Activated CD4-positive, alpha-beta T cell treated with anti-CD3 and anti-CD28 coated beads, Interleukin-2, amount 10 ng/mL, durations not matched to agents 24 days and 14 days (primary cell): ENCODE data around the gene BPIFA2. TPM values are rescaled to one million over a fixed set of nuclear protein-coding genes. Genes with fewer than 3 reads are reported as not detected.
"Not testable (repeated sequence)": the region's sequence is repeated elsewhere in the genome, so short reads cannot be mapped to it uniquely, and the experiment has no call there.

Experiments used
- DNase-seq: peaks from one replicate; pipeline ENCODE4 v3.0.0; 2022
- H3K27ac Mint-ChIP-seq: one replicate; pipeline ENCODE4 v1.8.0; 2022; ENCODE audit warnings: mild to moderate bottlenecking, mixed read lengths
- H3K27me3 Mint-ChIP-seq: one replicate; pipeline ENCODE4 v1.8.0; 2022; ENCODE audit warnings: mixed read lengths
- H3K36me3 Mint-ChIP-seq: one replicate; pipeline ENCODE4 v1.8.0; 2022; ENCODE audit warnings: low read depth, mild to moderate bottlenecking, mixed read lengths
- H3K4me1 Mint-ChIP-seq: one replicate; pipeline ENCODE4 v1.8.0; 2021; ENCODE audit warnings: mixed read lengths
- H3K4me3 Mint-ChIP-seq: one replicate; pipeline ENCODE4 v1.8.0; 2022; ENCODE audit warnings: mild to moderate bottlenecking, moderate library complexity, mixed read lengths
- H3K9me3 Mint-ChIP-seq: one replicate; pipeline ENCODE4 v1.8.0; 2021; ENCODE audit warnings: mixed read lengths
- intact Hi-C: fragments of 100-400 bp; cut with micrococcal nuclease; formaldehyde crosslinking; loops from one replicate; pipeline ENCODE4 v1.15.1; 2023
- total RNA-seq: library from RNA; stranded (reverse); gene quantifications from 2 replicates; pipeline ENCODE4 v1.2.3, GENCODE V29; 2022

Gene BPIFA2
- total RNA-seq, 1 donor from 2014 or later: not detected

DNA sequence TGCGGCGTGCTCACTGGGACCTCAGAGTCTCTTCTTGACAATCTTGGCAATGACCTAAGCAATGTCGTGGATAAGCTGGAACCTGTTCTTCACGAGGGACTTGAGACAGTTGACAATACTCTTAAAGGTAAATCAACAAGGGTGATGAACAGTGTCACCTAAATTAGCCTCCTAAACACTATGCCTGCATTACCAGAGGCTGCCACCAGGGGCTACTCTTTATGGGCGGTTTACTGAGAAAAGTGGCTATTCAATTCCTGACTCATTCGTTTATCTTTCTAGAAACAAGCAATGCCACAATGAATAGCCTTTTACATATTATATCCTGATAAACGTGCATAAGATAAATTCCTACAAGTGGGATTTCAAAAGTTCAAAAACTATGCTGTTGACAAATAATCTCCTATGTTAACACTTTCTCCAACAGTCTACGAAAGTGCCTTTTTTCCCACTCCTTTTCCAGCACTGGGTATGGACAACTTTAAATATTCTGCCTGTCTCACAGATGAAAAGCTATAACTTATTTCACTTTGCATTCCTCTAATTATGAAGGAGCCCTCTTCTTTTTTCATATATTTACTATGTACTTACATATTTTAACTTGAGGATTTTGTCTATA is 1.3 kb downstream of the BPIFA2 start:
- Mint-ChIP-seq H3K4me3 (no peak overlapping the region), H3K4me1 (no peaks in the 10 kb centered on the region), H3K9me3 (peaks cover 12% of the 10 kb centered on the region), H3K27me3 (no peaks in the 10 kb centered on the region), H3K27ac (no peak overlapping the region), H3K36me3 (no peaks in the 10 kb centered on the region)
- intact Hi-C loops: no loop called here
- DNase-seq: peak; percentile 60

- H3K9me3 Mint-ChIP-seq: peaks cover 12% of the 10 kb centered on the region
- no peaks in the 10 kb centered on the region for H3K27me3 Mint-ChIP-seq
- H3K4me1 Mint-ChIP-seq: no peaks in the 10 kb centered on the region
- no peaks in the 10 kb centered on the region for H3K36me3 Mint-ChIP-seq
- H3K4me3 Mint-ChIP-seq: no peak overlapping the region
- no peak for DNase-seq
- no peak overlapping the region for H3K27ac Mint-ChIP-seq
- intact Hi-C loops: no loop called here
Measured at GRCh38 chr20:33172781-33173180, 4.8 kb downstream of the BPIFA2 start.

DNA sequence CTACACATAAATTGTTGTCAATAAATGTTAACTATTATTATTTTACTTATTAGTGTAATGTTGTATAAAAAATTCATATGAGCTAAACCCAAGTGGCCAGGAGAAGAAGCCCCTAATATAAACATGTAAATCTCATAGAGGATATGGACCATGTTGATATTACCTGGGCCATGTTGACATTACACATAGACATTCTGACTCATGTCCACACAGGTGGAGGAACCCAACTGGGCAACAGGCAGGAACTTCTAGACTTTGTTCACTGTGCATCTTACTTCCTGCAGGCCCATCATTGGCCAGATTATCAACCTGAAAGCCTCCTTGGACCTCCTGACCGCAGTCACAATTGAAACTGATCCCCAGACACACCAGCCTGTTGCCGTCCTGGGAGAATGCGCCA is 7.2 kb downstream of the BPIFA2 start:
- no peak for DNase-seq
- intact Hi-C loops: no loop called here
- Mint-ChIP-seq H3K27ac (no peak overlapping the region), H3K4me3 (no peak overlapping the region), H3K36me3 (no peaks in the 10 kb centered on the region), H3K27me3 (no peaks in the 10 kb centered on the region), H3K9me3 (peaks cover 5% of the 10 kb centered on the region), H3K4me1 (no peaks in the 10 kb centered on the region)

- Mint-ChIP-seq H3K27ac (no peak overlapping the region), H3K27me3 (no peaks in the 10 kb centered on the region), H3K36me3 (no peaks in the 10 kb centered on the region), H3K9me3 (no peaks in the 10 kb centered on the region), H3K4me1 (no peaks in the 10 kb centered on the region), H3K4me3 (no peak overlapping the region)
- DNase-seq: no peak
- intact Hi-C loops: no loop called here
Measured at GRCh38 chr20:33176101-33176500, 8.1 kb downstream of the BPIFA2 start.

- Mint-ChIP-seq H3K27me3 (no peaks in the 10 kb centered on the region), H3K9me3 (no peaks in the 10 kb centered on the region), H3K4me1 (no peaks in the 10 kb centered on the region), H3K4me3 (no peak overlapping the region), H3K27ac (no peak overlapping the region), H3K36me3 (no peaks in the 10 kb centered on the region)
- DNase-seq: no peak
- intact Hi-C loops: no loop called here
Measured at GRCh38 chr20:33177866-33178265, 9.9 kb downstream of the BPIFA2 start.

DNA sequence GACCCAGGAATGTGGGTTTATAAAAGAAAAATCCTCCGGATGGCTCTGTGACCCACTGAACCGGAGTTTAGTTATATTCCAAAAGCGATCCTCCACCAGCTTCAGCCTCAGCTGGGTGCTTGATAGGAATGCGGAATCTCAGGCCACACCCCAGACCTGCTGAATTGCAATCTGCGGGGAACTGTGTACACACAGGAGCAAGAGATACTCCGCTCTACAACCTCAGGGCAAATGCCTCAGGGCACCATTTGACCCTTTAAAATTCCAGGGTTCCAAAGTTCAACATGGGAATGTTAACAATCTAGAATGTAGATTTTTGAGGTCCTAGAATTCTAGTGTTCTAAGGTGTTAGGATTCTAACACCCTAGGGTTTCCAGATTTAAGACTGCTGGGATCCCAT is 10.8 kb downstream of the BPIFA2 start:
- H3K27ac Mint-ChIP-seq: no peak overlapping the region
- no peak for DNase-seq
- intact Hi-C loops: no loop called here
- peaks cover 5% of the 10 kb centered on the region for H3K9me3 Mint-ChIP-seq
- no peaks in the 10 kb centered on the region for H3K4me1 Mint-ChIP-seq
- no peaks in the 10 kb centered on the region for H3K27me3 Mint-ChIP-seq
- H3K4me3 Mint-ChIP-seq: no peak overlapping the region
- no peaks in the 10 kb centered on the region for H3K36me3 Mint-ChIP-seq

GRCh38 chr20:33180169-33180568 is 12.2 kb downstream of the BPIFA2 start:
- Mint-ChIP-seq H3K9me3 (peaks cover 5% of the 10 kb centered on the region), H3K27me3 (no peaks in the 10 kb centered on the region), H3K27ac (no peak overlapping the region), H3K4me1 (no peaks in the 10 kb centered on the region), H3K36me3 (no peaks in the 10 kb centered on the region), H3K4me3 (no peak overlapping the region)
- intact Hi-C loops: no loop called here
- DNase-seq: no peak

DNA sequence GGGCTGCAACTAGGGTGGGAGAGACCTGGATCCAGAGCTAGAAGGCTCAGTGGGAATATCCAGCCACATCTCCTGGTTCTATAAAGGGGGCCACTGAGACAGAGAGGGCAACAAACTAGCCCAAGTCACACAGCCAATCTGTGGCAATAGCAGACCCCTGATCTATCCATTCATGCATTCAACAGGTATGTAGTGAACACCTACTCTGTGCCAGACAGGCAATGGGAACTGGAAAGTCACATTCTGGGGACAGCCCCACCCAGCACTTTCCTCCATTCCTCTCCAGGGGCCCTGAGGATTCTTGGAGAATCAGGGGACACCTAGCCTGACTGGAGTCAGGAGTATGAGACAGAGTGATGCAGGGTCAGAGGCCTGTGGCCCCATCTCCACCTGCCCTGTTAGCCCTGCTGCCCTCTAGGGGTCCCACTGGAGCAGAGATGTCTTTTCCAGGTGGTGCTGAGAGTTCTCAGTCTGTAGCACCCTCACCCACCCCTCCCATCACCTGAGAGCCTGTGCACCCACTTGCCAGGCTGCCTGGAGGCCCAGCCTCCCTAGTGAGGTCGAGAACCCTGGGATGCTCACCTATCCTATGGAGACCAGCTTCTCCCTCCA is 13.6 kb downstream of the BPIFA2 start:
- peaks cover 5% of the 10 kb centered on the region for H3K9me3 Mint-ChIP-seq
- no peaks in the 10 kb centered on the region for H3K27me3 Mint-ChIP-seq
- H3K36me3 Mint-ChIP-seq: no peaks in the 10 kb centered on the region
- intact Hi-C loops: no loop called here
- no peak for DNase-seq
- no peak overlapping the region for H3K4me3 Mint-ChIP-seq
- H3K27ac Mint-ChIP-seq: no peak overlapping the region
- no peaks in the 10 kb centered on the region for H3K4me1 Mint-ChIP-seq

GRCh38 chr20:33183312-33183711 is 15.4 kb downstream of the BPIFA2 start:
- no peaks in the 10 kb centered on the region for H3K4me1 Mint-ChIP-seq
- intact Hi-C loops: no loop called here

GRCh38 chr20:33185031-33185590 is 17.2 kb downstream of the BPIFA2 start:
- H3K27me3 Mint-ChIP-seq, H3K4me3 Mint-ChIP-seq, DNase-seq, H3K27ac Mint-ChIP-seq, H3K4me1 Mint-ChIP-seq, H3K9me3 Mint-ChIP-seq, H3K36me3 Mint-ChIP-seq, intact Hi-C loops: not testable (repeated sequence)

More at GRCh38 chr20:33183312-33183711, 15.4 kb downstream of the BPIFA2 start:
- H3K9me3 Mint-ChIP-seq: peaks cover 5% of the 10 kb centered on the region
- no peak for DNase-seq
- H3K27me3 Mint-ChIP-seq: no peaks in the 10 kb centered on the region
- no peak overlapping the region for H3K4me3 Mint-ChIP-seq
- no peaks in the 10 kb centered on the region for H3K36me3 Mint-ChIP-seq
- H3K27ac Mint-ChIP-seq: no peak overlapping the region

- Mint-ChIP-seq H3K4me1 (no peaks in the 10 kb centered on the region), H3K4me3 (no peak overlapping the region), H3K36me3 (no peaks in the 10 kb centered on the region), H3K27ac (no peak overlapping the region), H3K9me3 (peaks cover 5% of the 10 kb centered on the region), H3K27me3 (peaks cover 1% of the 10 kb centered on the region)
- intact Hi-C loops: no loop called here
- DNase-seq: no peak
Measured at GRCh38 chr20:33187491-33187890, 19.5 kb downstream of the BPIFA2 start.

DNA sequence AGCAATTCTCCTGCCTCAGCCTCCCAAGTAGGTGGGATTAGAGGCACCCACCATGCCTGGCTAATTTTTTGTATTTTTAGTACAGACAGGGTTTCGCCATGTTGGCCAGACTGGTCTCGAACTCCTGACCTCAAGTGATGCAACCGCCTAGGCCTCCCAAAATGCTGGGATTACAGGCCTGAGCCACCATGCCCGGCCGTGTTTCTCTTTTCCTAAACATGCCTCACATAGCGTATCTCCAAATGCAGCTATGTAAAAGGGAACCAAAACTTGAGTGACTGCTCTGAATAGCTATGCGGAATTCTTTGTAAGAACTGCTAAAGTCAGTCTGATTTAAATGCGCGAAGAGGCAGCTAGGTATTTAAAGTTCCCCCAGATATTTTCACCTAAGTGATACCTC is 20.5 kb downstream of the BPIFA2 start:
- H3K27me3 Mint-ChIP-seq: peaks cover 1% of the 10 kb centered on the region
- intact Hi-C loops: no loop called here
- H3K4me1 Mint-ChIP-seq: no peaks in the 10 kb centered on the region
- H3K36me3 Mint-ChIP-seq: no peaks in the 10 kb centered on the region
- no peak for DNase-seq
- no peak overlapping the region for H3K27ac Mint-ChIP-seq
- peaks cover 3% of the 10 kb centered on the region for H3K9me3 Mint-ChIP-seq
- H3K4me3 Mint-ChIP-seq: no peak overlapping the region

DNA sequence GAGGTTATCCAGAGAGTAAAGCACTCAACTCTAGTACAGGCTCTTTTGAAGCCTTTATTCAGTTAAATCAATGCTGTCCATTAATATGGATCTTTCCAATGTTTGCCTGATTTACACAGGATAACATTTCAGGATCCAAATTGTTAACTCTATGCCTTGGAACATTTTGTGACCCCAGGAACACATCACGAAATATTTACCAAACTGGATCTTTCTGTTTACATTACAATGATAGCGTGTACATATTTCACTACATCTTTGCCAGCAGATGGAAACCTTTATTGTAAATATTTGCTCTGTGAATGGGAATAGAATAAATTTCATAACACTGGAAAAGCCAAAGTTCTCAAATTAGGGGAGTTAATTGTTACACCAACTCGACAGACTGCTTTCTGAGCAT is 23.5 kb downstream of the BPIFA2 start:
- Mint-ChIP-seq H3K27me3 (peaks cover 4% of the 10 kb centered on the region), H3K36me3 (no peaks in the 10 kb centered on the region), H3K4me1 (no peaks in the 10 kb centered on the region), H3K9me3 (no peaks in the 10 kb centered on the region), H3K4me3 (no peak overlapping the region), H3K27ac (no peak overlapping the region)
- intact Hi-C loops: no loop called here
- DNase-seq: no peak

DNA sequence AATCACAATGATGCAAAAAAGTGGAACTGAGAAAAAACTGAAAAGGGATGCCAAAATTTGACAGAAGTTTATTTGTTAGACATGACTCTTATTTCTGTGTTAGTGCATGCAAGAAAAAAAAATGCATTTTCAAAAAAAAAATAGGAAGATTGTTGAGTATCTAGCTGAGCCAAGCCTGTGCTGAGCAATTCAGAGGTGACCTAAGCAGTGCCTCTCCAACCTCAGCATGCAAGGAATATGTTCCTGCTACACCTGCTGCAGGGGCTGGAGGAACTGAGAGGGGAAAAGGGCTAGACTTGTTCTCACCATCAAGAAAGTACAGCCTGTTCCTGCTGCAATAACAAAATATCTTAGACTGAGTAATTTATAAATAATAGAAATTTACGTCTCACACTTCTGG is 24.0 kb downstream of the BPIFA2 start:
- Mint-ChIP-seq H3K9me3 (no peaks in the 10 kb centered on the region), H3K36me3 (no peaks in the 10 kb centered on the region), H3K27ac (no peak overlapping the region), H3K27me3 (peaks cover 4% of the 10 kb centered on the region), H3K4me1 (no peaks in the 10 kb centered on the region), H3K4me3 (no peak overlapping the region)
- intact Hi-C loops: no loop called here
- no peak for DNase-seq
